HEK293 (cell line): Measurements from ENCODE around the gene STARD10.

Experiments used
- CTCF ChIA-PET: fragments of 350-600 bp; formaldehyde crosslinking; extraction: SDS; loops from one replicate; lab custom pipeline; 2021; ENCODE audit warnings: antibody characterized with exemption; lab: Yijun Ruan, JAX
- POLR2A ChIA-PET: fragments of 300-600 bp; formaldehyde crosslinking; extraction: SDS; loops from one replicate; lab custom pipeline; 2020; ENCODE audit warnings: antibody characterized with exemption, inconsistent platforms; lab: Yijun Ruan, JAX
- H3K27ac ChIP-seq: fragments of 200-500 bp; sonication (Bioruptor generic); 2 replicates; pipeline ENCODE4 v1.5.1; 2014; ENCODE audit warnings: low read depth, low read length, control low read depth, inconsistent platforms; ENCODE audit errors: extremely low read depth
- H3K36me3 ChIP-seq, 2 experiments: fragments of 200-500 bp in 1 of 2; sonication (Bioruptor generic) in 1 of 2; 1 replicate in 1 of 2; 2 replicates in 1 of 2; pipeline ENCODE4 v1.5.1; 2014 to 2017; ENCODE audit warnings: inconsistent platforms in 2 of 2, low read length in 2 of 2; ENCODE audit not compliant: control insufficient read depth in 2 of 2, insufficient read depth in 1 of 2
- H3K4me1 ChIP-seq: fragments of 200-500 bp; sonication (Bioruptor generic); 2 replicates; pipeline ENCODE4 v1.5.1; 2014; ENCODE audit warnings: mild to moderate bottlenecking, low read length, inconsistent platforms; ENCODE audit not compliant: control insufficient read depth, insufficient read depth
- H3K4me3 ChIP-seq: 2 replicates; pipeline ENCODE4 v1.5.1; 2011; ENCODE audit warnings: low read depth, mild to moderate bottlenecking, control low read depth, low read length, moderate library complexity
- H3K9me3 ChIP-seq: fragments of 200-500 bp; sonication (Bioruptor generic); 2 replicates; pipeline ENCODE4 v1.5.1; 2014; ENCODE audit warnings: low read depth, low read length, inconsistent platforms; ENCODE audit not compliant: control insufficient read depth, insufficient read depth
- EGR2 ChIP-seq: fragments of 450-650 bp; formaldehyde crosslinking; IDR thresholded peaks from 2 replicates; pipeline ENCODE4 v1.5.1; 2016; ENCODE audit warnings: low read depth, missing biosample characterization, missing genetic modification characterization
- GFI1B ChIP-seq: fragments of 450-650 bp; formaldehyde crosslinking; IDR thresholded peaks from 2 replicates; pipeline ENCODE4 v1.5.1; 2016; ENCODE audit warnings: missing biosample characterization, missing genetic modification characterization
- GLIS1 ChIP-seq: fragments of 450-650 bp; formaldehyde crosslinking; IDR thresholded peaks from 2 replicates; pipeline ENCODE4 v1.5.1; 2016; ENCODE audit warnings: missing biosample characterization, missing genetic modification characterization
- SALL2 ChIP-seq: fragments of 450-650 bp; formaldehyde crosslinking; IDR thresholded peaks from 2 replicates; pipeline ENCODE4 v1.5.0; 2017; ENCODE audit warnings: missing biosample characterization, mild to moderate bottlenecking, missing genetic modification characterization, borderline replicate concordance
- ZBTB48 ChIP-seq: fragments of 450-650 bp; formaldehyde crosslinking; IDR thresholded peaks from 2 replicates; pipeline ENCODE4 v1.5.1; 2016; ENCODE audit warnings: missing biosample characterization, missing genetic modification characterization
- ZFHX2 ChIP-seq: fragments of 450-650 bp; formaldehyde crosslinking; conservative IDR thresholded peaks from 2 replicates; pipeline ENCODE4 v1.5.1; 2016; ENCODE audit warnings: missing biosample characterization, missing genetic modification characterization
- ZIC2 ChIP-seq: fragments of 450-650 bp; formaldehyde crosslinking; IDR thresholded peaks from 2 replicates; pipeline ENCODE4 v1.5.1; 2016; ENCODE audit warnings: missing biosample characterization, missing genetic modification characterization
- ZNF155 ChIP-seq: fragments of 450-650 bp; formaldehyde crosslinking; IDR thresholded peaks from 2 replicates; pipeline ENCODE4 v1.5.1; 2016; ENCODE audit warnings: missing biosample characterization, missing genetic modification characterization
- ZNF175 ChIP-seq: fragments of 450-650 bp; formaldehyde crosslinking; IDR thresholded peaks from 2 replicates; pipeline ENCODE4 v1.5.1; 2016; ENCODE audit warnings: missing biosample characterization, missing genetic modification characterization
- ZNF239 ChIP-seq: fragments of 450-650 bp; formaldehyde crosslinking; IDR thresholded peaks from 2 replicates; pipeline ENCODE4 v1.5.1; 2016; ENCODE audit warnings: missing biosample characterization, missing genetic modification characterization
- ZNF341 ChIP-seq: fragments of 450-650 bp; formaldehyde crosslinking; IDR thresholded peaks from 2 replicates; pipeline ENCODE4; 2016; ENCODE audit warnings: low read depth, missing biosample characterization, missing genetic modification characterization
- ZNF585B ChIP-seq: fragments of 450-650 bp; formaldehyde crosslinking; IDR thresholded peaks from 2 replicates; pipeline ENCODE4 v1.5.1; 2016; ENCODE audit warnings: missing biosample characterization, missing genetic modification characterization
- ZNF660 ChIP-seq: fragments of 450-650 bp; IDR thresholded peaks from 2 replicates; pipeline ENCODE4 v1.5.1; 2018; ENCODE audit warnings: missing biosample characterization, mild to moderate bottlenecking, missing genetic modification characterization
- ZNF747 ChIP-seq: fragments of 450-650 bp; formaldehyde crosslinking; IDR thresholded peaks from 2 replicates; pipeline ENCODE4 v1.5.1; 2016; ENCODE audit warnings: missing biosample characterization, missing genetic modification characterization
- ZNF792 ChIP-seq: fragments of 450-650 bp; formaldehyde crosslinking; IDR thresholded peaks from 2 replicates; pipeline ENCODE4 v1.5.1; 2016; ENCODE audit warnings: missing biosample characterization, missing genetic modification characterization
- TF ChIP-seq, protein P1 (sequence below): fragments of 450-650 bp; formaldehyde crosslinking; IDR thresholded peaks from 2 replicates; pipeline ENCODE4 v1.5.1; 2016; ENCODE audit warnings: missing biosample characterization, missing genetic modification characterization
- TF ChIP-seq, protein P2 (sequence below): fragments of 450-650 bp; formaldehyde crosslinking; IDR thresholded peaks from 2 replicates; pipeline ENCODE4 v1.5.1; 2016; ENCODE audit warnings: missing biosample characterization, missing genetic modification characterization, borderline replicate concordance
- TF ChIP-seq, protein P3 (sequence below): fragments of 450-650 bp; formaldehyde crosslinking; IDR thresholded peaks from 2 replicates; pipeline ENCODE4 v1.5.1; 2016; ENCODE audit warnings: missing biosample characterization, missing genetic modification characterization
- TF ChIP-seq, protein P4 (sequence below): fragments of 450-650 bp; formaldehyde crosslinking; conservative IDR thresholded peaks from 2 replicates; pipeline ENCODE4 v1.5.1; 2016; ENCODE audit warnings: low read depth, missing biosample characterization, missing genetic modification characterization
- TF ChIP-seq, protein P5 (sequence below): fragments of 450-650 bp; formaldehyde crosslinking; IDR thresholded peaks from 2 replicates; pipeline ENCODE4 v1.5.1; 2016; ENCODE audit warnings: missing biosample characterization, missing genetic modification characterization

Gene STARD10

DNA sequence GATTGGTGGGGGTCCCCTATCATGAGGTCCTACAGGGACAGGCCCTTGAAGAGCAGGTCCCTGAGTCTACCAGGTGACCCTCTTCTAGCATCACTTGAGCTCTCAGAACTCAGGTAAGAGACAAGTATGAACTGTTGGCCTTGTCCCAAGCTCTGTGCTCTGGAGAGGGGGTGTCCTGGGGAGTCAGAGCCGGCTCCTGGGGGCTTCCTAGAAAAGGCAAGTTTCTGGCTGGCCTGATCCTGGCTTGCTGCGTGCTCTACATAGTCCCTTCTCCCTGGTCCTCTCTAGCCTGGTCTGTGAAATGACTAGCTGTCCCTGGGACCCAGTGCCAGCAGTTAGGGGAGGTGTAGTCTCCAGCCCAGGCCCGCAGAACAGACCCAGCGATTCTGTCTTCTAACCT, 31.8 kb upstream of the STARD10 start (continued):
- TF ChIP-seq ZNF660 (tag by site-specific recombination) (no peak), ZNF341 (no peak), ZNF155 (tag by site-specific recombination) (no peak), ZNF585B (no peak), ZNF747 (tag by site-specific recombination) (no peak), SALL2 (no peak)
- TF ChIP-seq, protein P1, sequence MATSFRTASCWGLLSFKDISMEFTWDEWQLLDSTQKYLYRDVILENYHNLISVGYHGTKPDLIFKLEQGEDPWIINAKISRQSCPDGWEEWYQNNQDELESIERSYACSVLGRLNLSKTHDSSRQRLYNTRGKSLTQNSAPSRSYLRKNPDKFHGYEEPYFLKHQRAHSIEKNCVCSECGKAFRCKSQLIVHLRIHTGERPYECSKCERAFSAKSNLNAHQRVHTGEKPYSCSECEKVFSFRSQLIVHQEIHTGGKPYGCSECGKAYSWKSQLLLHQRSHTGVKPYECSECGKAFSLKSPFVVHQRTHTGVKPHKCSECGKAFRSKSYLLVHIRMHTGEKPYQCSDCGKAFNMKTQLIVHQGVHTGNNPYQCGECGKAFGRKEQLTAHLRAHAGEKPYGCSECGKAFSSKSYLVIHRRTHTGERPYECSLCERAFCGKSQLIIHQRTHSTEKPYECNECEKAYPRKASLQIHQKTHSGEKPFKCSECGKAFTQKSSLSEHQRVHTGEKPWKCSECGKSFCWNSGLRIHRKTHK (tag by site-specific recombination), result no peak

DNA sequence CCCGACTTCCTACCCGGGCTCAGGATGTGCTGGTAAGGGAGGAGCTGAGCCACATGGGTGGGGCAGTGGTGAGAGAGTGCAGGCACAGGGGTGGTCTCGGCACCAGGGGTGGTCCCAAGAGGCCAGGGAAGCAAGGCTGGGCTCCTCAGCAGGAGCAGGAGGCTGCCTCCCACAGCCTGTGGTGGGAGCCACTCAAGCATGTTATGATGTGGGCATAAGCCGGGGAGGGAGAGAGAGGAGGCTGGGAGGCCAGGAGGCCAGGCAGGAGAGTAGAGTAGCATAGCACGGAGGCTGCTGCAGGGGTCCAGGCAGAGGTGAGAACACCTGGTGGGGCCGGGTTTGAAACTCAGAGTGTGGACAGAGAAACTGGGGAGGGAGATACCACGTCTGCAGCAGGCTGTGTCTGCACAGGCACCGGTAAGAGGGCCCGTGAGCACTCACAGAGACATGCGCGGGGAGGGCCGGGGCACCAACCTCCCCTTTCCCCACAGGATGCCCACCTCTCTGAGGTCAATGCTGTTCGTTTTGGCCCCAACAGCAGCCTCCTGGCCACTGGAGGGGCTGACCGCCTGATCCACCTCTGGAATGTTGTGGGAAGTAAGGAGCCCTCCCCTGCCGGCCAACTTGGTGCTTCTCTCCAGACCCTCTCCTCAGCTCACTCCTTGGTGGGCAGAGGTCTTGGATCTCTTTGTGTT, 31.1 kb upstream of the STARD10 start:
- no peaks in the 10 kb centered on the region for H3K9me3 ChIP-seq
- no peak overlapping the region for H3K4me3 ChIP-seq
- H3K4me1 ChIP-seq, result no peaks in the 10 kb centered on the region
- ChIA-PET CTCF (no interaction called here), POLR2A (interaction anchor here (0.6 kb wide), 1 partner anchor 14 kb away, joined by 7 read pairs; no protein-coding TSS in a partner anchor)
- no peaks in the 10 kb centered on the region for H3K36me3 ChIP-seq
- H3K27ac ChIP-seq, result no peak overlapping the region
- no peak for TF ChIP-seq ZNF660 (tag by site-specific recombination)
- TF ChIP-seq EGR2 (tag by site-specific recombination), result 0 out of 2 replicates have a peak, but pooled peaks have one; percentile 22
- peak; percentile 82 for TF ChIP-seq ZIC2 (tag by site-specific recombination)
- TF ChIP-seq GLIS1 (tag by site-specific recombination), result peak; percentile 95
- TF ChIP-seq ZFHX2 (tag by site-specific recombination), result peak; percentile 38

DNA sequence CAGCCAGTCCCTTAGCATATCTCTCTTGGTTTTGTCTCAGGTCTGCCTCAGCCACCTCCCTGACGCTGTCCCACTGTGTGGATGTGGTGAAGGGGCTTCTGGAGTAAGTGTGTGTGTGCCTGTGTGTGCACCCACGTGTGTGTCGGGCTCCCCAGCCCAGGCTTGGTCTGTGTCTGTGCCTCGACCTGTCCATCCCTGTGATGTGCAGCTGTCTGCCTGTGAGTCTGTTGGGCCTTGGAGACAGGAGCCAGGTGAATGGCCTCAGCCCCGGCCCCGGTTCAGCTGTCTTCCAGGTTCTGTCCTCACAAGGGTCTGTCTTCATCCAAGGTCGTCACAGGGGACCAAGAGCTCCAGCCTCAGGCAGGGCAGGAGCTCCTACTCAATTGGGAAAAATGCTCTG, 30.2 kb upstream of the STARD10 start:
- Histone ChIP-seq H3K36me3 (no peaks in the 10 kb centered on the region), H3K4me3 (no peak overlapping the region), H3K9me3 (no peaks in the 10 kb centered on the region), H3K27ac (no peak overlapping the region), H3K4me1 (no peaks in the 10 kb centered on the region)
- TF ChIP-seq ZBTB48 (tag by site-specific recombination) (no peak), GFI1B (tag by site-specific recombination) (no peak), ZNF792 (tag by site-specific recombination) (no peak), GLIS1 (tag by site-specific recombination) (no peak), ZNF175 (tag by site-specific recombination) (no peak), ZNF239 (tag by site-specific recombination) (no peak)
- TF ChIP-seq, protein P2, sequence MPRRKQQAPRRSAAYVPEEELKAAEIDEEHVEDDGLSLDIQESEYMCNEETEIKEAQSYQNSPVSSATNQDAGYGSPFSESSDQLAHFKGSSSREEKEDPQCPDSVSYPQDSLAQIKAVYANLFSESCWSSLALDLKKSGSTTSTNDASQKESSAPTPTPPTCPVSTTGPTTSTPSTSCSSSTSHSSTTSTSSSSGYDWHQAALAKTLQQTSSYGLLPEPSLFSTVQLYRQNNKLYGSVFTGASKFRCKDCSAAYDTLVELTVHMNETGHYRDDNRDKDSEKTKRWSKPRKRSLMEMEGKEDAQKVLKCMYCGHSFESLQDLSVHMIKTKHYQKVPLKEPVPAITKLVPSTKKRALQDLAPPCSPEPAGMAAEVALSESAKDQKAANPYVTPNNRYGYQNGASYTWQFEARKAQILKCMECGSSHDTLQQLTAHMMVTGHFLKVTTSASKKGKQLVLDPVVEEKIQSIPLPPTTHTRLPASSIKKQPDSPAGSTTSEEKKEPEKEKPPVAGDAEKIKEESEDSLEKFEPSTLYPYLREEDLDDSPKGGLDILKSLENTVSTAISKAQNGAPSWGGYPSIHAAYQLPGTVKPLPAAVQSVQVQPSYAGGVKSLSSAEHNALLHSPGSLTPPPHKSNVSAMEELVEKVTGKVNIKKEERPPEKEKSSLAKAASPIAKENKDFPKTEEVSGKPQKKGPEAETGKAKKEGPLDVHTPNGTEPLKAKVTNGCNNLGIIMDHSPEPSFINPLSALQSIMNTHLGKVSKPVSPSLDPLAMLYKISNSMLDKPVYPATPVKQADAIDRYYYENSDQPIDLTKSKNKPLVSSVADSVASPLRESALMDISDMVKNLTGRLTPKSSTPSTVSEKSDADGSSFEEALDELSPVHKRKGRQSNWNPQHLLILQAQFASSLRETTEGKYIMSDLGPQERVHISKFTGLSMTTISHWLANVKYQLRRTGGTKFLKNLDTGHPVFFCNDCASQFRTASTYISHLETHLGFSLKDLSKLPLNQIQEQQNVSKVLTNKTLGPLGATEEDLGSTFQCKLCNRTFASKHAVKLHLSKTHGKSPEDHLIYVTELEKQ (tag by site-specific recombination), result no peak
- TF ChIP-seq, protein P3, sequence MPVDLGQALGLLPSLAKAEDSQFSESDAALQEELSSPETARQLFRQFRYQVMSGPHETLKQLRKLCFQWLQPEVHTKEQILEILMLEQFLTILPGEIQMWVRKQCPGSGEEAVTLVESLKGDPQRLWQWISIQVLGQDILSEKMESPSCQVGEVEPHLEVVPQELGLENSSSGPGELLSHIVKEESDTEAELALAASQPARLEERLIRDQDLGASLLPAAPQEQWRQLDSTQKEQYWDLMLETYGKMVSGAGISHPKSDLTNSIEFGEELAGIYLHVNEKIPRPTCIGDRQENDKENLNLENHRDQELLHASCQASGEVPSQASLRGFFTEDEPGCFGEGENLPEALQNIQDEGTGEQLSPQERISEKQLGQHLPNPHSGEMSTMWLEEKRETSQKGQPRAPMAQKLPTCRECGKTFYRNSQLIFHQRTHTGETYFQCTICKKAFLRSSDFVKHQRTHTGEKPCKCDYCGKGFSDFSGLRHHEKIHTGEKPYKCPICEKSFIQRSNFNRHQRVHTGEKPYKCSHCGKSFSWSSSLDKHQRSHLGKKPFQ, result no peak
- TF ChIP-seq, protein P4, sequence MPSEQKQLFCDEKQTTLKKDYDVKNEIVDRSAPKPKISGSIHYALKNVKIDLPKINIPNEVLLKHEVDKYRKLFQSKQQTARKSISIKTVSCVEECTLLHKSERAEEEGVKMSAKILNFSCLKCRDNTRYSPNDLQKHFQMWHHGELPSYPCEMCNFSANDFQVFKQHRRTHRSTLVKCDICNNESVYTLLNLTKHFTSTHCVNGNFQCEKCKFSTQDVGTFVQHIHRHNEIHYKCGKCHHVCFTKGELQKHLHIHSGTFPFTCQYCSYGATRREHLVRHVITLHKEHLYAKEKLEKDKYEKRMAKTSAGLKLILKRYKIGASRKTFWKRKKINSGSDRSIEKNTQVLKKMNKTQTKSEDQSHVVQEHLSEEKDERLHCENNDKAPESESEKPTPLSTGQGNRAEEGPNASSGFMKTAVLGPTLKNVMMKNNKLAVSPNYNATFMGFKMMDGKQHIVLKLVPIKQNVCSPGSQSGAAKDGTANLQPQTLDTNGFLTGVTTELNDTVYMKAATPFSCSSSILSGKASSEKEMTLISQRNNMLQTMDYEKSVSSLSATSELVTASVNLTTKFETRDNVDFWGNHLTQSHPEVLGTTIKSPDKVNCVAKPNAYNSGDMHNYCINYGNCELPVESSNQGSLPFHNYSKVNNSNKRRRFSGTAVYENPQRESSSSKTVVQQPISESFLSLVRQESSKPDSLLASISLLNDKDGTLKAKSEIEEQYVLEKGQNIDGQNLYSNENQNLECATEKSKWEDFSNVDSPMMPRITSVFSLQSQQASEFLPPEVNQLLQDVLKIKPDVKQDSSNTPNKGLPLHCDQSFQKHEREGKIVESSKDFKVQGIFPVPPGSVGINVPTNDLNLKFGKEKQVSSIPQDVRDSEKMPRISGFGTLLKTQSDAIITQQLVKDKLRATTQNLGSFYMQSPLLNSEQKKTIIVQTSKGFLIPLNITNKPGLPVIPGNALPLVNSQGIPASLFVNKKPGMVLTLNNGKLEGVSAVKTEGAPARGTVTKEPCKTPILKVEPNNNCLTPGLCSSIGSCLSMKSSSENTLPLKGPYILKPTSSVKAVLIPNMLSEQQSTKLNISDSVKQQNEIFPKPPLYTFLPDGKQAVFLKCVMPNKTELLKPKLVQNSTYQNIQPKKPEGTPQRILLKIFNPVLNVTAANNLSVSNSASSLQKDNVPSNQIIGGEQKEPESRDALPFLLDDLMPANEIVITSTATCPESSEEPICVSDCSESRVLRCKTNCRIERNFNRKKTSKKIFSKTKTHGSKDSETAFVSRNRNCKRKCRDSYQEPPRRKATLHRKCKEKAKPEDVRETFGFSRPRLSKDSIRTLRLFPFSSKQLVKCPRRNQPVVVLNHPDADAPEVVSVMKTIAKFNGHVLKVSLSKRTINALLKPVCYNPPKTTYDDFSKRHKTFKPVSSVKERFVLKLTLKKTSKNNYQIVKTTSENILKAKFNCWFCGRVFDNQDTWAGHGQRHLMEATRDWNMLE (tag by site-specific recombination), result no peak
- TF ChIP-seq, protein P5, sequence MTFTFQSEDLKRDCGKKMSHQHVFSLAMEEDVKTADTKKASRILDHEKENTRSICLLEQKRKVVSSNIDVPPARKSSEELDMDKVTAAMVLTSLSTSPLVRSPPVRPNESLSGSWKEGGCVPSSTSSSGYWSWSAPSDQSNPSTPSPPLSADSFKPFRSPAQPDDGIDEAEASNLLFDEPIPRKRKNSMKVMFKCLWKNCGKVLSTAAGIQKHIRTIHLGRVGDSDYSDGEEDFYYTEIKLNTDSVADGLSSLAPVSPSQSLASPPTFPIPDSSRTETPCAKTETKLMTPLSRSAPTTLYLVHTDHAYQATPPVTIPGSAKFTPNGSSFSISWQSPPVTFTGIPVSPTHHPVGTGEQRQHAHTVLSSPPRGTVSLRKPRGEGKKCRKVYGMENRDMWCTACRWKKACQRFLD (tag by site-specific recombination), result no peak
- ChIA-PET CTCF (no interaction called here), POLR2A (no interaction called here)
